Right hindlimb (tissue), 1 donor: ENCODE results near the gene TEKTIP1.

ENCODE experiments used
- DNase-seq: peaks from one replicate; pipeline ENCODE4 v3.0.0-alpha.2; 2018

TEKTIP1 gene

GRCh38 chr19:3586707-3587346 lies 47.9 kb downstream of the TEKTIP1 start:
- no peak for DNase-seq

GRCh38 chr19:3589439-3589838 lies 50.5 kb downstream of the TEKTIP1 start:
- DNase-seq = no peak

GRCh38 chr19:3589949-3590348 lies 51.0 kb downstream of the TEKTIP1 start:
- DNase-seq = no peak

GRCh38 chr19:3590991-3591659 lies 52.2 kb downstream of the TEKTIP1 start:
- no peak for DNase-seq

GRCh38 chr19:3591876-3592613 lies 53.1 kb downstream of the TEKTIP1 start:
- no peak for DNase-seq

GRCh38 chr19:3593156-3593555 lies 54.2 kb downstream of the TEKTIP1 start:
- no peak for DNase-seq
